Measurements from ENCODE around the gene PIR. TPM values are rescaled to one million over a fixed set of nuclear protein-coding genes. Genes with fewer than 3 reads are reported as not detected.

The PIR gene
- total RNA-seq, 1 experiment from 2014 or later = 17.1 TPM

DNA sequence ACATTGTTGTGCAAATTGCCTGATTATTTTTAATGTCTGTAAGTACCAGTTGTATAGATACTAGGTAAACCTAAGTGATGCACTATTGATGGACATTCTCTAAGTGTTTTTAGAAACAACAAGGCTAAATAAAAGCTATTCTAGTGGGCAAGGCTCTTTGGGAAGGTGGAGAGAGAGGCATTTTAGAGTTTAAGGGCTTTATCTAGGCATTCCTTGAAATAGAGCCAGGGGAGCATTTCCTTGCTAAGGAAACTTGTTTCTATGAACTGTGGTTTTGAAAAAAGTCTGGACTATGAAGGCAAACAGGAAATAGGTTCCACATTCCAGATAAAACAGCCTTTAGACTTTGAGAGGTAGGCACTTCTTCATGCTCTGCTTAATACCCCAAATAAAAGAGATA is 31.3 kb upstream of the PIR start:
- no peak for ATAC-seq
- no peak overlapping the region for H3K27ac Mint-ChIP-seq
- no peak for DNase-seq (ENCODE audit: low spot score)
- POLR2A ChIA-PET = no interaction called here
- no peaks in the 10 kb centered on the region for H3K36me3 Mint-ChIP-seq
- H3K4me1 Mint-ChIP-seq = no peaks in the 10 kb centered on the region
- H3K9me3 Mint-ChIP-seq = no peaks in the 10 kb centered on the region
- H3K27me3 Mint-ChIP-seq (ENCODE audit: low read depth) = no peaks in the 10 kb centered on the region
- TF ChIP-seq ZNF263 (CRISPR knock-in tag; IDR thresholded peaks at IDR 0.05; ENCODE audit: low read depth) (no peak), PRRX2 (CRISPR knock-in tag; IDR thresholded peaks at IDR 0.05) (no peak), HMGA2 (CRISPR knock-in tag; IDR thresholded peaks at IDR 0.05) (no peak), ZNF416 (CRISPR knock-in tag; IDR thresholded peaks at IDR 0.05) (no peak), GABPB1 (CRISPR knock-in tag; IDR thresholded peaks at IDR 0.05) (no peak), RELA (CRISPR knock-in tag; IDR thresholded peaks at IDR 0.05; ENCODE audit: borderline replicate concordance) (no peak), SMAD3 (CRISPR knock-in tag; IDR thresholded peaks at IDR 0.05; ENCODE audit: borderline replicate concordance) (no peak), FOXJ3 (CRISPR knock-in tag; IDR thresholded peaks at IDR 0.05; ENCODE audit: borderline replicate concordance) (no peak)
- TF ChIP-seq, protein P1, sequence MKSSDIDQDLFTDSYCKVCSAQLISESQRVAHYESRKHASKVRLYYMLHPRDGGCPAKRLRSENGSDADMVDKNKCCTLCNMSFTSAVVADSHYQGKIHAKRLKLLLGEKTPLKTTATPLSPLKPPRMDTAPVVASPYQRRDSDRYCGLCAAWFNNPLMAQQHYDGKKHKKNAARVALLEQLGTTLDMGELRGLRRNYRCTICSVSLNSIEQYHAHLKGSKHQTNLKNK (CRISPR knock-in tag; IDR thresholded peaks at IDR 0.05) = no peak
- TF ChIP-seq, protein P2, sequence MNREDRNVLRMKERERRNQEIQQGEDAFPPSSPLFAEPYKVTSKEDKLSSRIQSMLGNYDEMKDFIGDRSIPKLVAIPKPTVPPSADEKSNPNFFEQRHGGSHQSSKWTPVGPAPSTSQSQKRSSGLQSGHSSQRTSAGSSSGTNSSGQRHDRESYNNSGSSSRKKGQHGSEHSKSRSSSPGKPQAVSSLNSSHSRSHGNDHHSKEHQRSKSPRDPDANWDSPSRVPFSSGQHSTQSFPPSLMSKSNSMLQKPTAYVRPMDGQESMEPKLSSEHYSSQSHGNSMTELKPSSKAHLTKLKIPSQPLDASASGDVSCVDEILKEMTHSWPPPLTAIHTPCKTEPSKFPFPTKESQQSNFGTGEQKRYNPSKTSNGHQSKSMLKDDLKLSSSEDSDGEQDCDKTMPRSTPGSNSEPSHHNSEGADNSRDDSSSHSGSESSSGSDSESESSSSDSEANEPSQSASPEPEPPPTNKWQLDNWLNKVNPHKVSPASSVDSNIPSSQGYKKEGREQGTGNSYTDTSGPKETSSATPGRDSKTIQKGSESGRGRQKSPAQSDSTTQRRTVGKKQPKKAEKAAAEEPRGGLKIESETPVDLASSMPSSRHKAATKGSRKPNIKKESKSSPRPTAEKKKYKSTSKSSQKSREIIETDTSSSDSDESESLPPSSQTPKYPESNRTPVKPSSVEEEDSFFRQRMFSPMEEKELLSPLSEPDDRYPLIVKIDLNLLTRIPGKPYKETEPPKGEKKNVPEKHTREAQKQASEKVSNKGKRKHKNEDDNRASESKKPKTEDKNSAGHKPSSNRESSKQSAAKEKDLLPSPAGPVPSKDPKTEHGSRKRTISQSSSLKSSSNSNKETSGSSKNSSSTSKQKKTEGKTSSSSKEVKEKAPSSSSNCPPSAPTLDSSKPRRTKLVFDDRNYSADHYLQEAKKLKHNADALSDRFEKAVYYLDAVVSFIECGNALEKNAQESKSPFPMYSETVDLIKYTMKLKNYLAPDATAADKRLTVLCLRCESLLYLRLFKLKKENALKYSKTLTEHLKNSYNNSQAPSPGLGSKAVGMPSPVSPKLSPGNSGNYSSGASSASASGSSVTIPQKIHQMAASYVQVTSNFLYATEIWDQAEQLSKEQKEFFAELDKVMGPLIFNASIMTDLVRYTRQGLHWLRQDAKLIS (CRISPR knock-in tag; IDR thresholded peaks at IDR 0.05; ENCODE audit: borderline replicate concordance) = no peak
- TF ChIP-seq, protein P3, sequence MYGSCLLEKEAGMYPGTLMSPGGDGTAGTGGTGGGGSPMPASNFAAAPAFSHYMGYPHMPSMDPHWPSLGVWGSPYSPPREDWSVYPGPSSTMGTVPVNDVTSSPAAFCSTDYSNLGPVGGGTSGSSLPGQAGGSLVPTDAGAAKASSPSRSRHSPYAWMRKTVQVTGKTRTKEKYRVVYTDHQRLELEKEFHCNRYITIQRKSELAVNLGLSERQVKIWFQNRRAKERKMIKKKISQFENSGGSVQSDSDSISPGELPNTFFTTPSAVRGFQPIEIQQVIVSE (CRISPR knock-in tag; IDR thresholded peaks at IDR 0.05; ENCODE audit: borderline replicate concordance) = no peak
- TF ChIP-seq, protein P4, sequence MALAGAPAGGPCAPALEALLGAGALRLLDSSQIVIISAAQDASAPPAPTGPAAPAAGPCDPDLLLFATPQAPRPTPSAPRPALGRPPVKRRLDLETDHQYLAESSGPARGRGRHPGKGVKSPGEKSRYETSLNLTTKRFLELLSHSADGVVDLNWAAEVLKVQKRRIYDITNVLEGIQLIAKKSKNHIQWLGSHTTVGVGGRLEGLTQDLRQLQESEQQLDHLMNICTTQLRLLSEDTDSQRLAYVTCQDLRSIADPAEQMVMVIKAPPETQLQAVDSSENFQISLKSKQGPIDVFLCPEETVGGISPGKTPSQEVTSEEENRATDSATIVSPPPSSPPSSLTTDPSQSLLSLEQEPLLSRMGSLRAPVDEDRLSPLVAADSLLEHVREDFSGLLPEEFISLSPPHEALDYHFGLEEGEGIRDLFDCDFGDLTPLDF (CRISPR knock-in tag; IDR thresholded peaks at IDR 0.05) = no peak
- CTCF ChIA-PET = no interaction called here
- H3K4me3 Mint-ChIP-seq = no peak overlapping the region

DNA sequence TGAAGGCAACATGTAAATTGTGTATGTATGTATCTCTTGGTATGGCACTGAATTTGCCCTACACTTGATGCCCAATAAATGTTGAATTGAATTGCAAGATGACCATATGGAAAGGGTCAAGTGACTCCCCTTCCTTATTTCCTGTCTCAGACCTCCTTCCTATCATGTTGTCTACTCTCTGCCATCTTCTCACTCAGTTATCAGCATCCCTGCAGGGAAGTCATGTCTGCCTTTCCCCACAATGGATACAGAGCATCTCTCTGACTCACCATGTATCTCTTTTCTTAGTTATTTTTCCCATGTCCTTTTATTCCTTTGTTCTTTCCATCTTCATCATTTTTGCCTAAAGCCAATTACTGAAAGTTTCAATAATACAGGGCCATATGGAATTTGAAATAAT is 30.0 kb upstream of the PIR start:
- Mint-ChIP-seq H3K36me3 (no peaks in the 10 kb centered on the region), H3K4me3 (no peak overlapping the region), H3K27ac (no peak overlapping the region), H3K9me3 (no peaks in the 10 kb centered on the region), H3K27me3 (ENCODE audit: low read depth) (no peaks in the 10 kb centered on the region), H3K4me1 (no peaks in the 10 kb centered on the region)
- ATAC-seq (no peak), DNase-seq (ENCODE audit: low spot score) (no peak)
- ChIA-PET POLR2A (no interaction called here), CTCF (no interaction called here)
- no peak for TF ChIP-seq ATF1 (CRISPR knock-in tag; IDR thresholded peaks at IDR 0.05)
- no peak for TF ChIP-seq NR1H2 (CRISPR knock-in tag; IDR thresholded peaks at IDR 0.05)
- TF ChIP-seq, protein P5, sequence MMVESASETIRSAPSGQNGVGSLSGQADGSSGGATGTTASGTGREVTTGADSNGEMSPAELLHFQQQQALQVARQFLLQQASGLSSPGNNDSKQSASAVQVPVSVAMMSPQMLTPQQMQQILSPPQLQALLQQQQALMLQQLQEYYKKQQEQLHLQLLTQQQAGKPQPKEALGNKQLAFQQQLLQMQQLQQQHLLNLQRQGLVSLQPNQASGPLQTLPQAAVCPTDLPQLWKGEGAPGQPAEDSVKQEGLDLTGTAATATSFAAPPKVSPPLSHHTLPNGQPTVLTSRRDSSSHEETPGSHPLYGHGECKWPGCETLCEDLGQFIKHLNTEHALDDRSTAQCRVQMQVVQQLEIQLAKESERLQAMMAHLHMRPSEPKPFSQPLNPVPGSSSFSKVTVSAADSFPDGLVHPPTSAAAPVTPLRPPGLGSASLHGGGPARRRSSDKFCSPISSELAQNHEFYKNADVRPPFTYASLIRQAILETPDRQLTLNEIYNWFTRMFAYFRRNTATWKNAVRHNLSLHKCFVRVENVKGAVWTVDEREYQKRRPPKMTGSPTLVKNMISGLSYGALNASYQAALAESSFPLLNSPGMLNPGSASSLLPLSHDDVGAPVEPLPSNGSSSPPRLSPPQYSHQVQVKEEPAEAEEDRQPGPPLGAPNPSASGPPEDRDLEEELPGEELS (CRISPR knock-in tag; IDR thresholded peaks at IDR 0.05) = no peak
- TF ChIP-seq, protein P6, sequence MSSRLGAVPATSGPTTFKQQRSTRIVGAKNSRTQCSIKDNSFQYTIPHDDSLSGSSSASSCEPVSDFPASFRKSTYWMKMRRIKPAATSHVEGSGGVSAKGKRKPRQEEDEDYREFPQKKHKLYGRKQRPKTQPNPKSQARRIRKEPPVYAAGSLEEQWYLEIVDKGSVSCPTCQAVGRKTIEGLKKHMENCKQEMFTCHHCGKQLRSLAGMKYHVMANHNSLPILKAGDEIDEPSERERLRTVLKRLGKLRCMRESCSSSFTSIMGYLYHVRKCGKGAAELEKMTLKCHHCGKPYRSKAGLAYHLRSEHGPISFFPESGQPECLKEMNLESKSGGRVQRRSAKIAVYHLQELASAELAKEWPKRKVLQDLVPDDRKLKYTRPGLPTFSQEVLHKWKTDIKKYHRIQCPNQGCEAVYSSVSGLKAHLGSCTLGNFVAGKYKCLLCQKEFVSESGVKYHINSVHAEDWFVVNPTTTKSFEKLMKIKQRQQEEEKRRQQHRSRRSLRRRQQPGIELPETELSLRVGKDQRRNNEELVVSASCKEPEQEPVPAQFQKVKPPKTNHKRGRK (CRISPR knock-in tag; IDR thresholded peaks at IDR 0.05; ENCODE audit: borderline replicate concordance) = no peak
- TF ChIP-seq, protein P7, sequence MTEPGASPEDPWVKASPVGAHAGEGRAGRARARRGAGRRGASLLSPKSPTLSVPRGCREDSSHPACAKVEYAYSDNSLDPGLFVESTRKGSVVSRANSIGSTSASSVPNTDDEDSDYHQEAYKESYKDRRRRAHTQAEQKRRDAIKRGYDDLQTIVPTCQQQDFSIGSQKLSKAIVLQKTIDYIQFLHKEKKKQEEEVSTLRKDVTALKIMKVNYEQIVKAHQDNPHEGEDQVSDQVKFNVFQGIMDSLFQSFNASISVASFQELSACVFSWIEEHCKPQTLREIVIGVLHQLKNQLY (CRISPR knock-in tag; IDR thresholded peaks at IDR 0.05) = no peak
- no peak for TF ChIP-seq ZBTB21 (CRISPR knock-in tag; IDR thresholded peaks at IDR 0.05; ENCODE audit: borderline replicate concordance)
- no peak for TF ChIP-seq TCF7 (CRISPR knock-in tag; IDR thresholded peaks at IDR 0.05; ENCODE audit: low read depth)
- TF ChIP-seq NR2C2 (CRISPR knock-in tag; IDR thresholded peaks at IDR 0.05) = no peak
- TF ChIP-seq, protein P8, sequence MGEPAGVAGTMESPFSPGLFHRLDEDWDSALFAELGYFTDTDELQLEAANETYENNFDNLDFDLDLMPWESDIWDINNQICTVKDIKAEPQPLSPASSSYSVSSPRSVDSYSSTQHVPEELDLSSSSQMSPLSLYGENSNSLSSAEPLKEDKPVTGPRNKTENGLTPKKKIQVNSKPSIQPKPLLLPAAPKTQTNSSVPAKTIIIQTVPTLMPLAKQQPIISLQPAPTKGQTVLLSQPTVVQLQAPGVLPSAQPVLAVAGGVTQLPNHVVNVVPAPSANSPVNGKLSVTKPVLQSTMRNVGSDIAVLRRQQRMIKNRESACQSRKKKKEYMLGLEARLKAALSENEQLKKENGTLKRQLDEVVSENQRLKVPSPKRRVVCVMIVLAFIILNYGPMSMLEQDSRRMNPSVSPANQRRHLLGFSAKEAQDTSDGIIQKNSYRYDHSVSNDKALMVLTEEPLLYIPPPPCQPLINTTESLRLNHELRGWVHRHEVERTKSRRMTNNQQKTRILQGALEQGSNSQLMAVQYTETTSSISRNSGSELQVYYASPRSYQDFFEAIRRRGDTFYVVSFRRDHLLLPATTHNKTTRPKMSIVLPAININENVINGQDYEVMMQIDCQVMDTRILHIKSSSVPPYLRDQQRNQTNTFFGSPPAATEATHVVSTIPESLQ (CRISPR knock-in tag; IDR thresholded peaks at IDR 0.05) = no peak
- TF ChIP-seq, protein P9, sequence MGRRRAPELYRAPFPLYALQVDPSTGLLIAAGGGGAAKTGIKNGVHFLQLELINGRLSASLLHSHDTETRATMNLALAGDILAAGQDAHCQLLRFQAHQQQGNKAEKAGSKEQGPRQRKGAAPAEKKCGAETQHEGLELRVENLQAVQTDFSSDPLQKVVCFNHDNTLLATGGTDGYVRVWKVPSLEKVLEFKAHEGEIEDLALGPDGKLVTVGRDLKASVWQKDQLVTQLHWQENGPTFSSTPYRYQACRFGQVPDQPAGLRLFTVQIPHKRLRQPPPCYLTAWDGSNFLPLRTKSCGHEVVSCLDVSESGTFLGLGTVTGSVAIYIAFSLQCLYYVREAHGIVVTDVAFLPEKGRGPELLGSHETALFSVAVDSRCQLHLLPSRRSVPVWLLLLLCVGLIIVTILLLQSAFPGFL (CRISPR knock-in tag; IDR thresholded peaks at IDR 0.05; ENCODE audit: borderline replicate concordance) = no peak
- no peak for TF ChIP-seq PRRX2 (CRISPR knock-in tag; IDR thresholded peaks at IDR 0.05)

Measured in WTC11 (cell line).